GM19397 (cell line): ENCODE measurements around the gene ALDH3B1.
"Not testable (repeated sequence)": the region's sequence is repeated elsewhere in the genome, so short reads cannot be mapped to it uniquely, and the experiment has no call there.

Experiments
- ATAC-seq: cut with Tn5 transposase; IDR thresholded peaks from one replicate; pipeline ENCODE4 v1.9.1; 2021; ENCODE audit warnings: mild to moderate bottlenecking, moderate library complexity; ENCODE audit not compliant: unreplicated experiment

Gene ALDH3B1

GRCh38 chr11:68010090-68011041 is at the start of gene ALDH3B1:
TSS of gene ALDH3B1 (plus strand) at chr11:68010327. CDS start at chr11:68015298, 4,971 bp downstream.
- ATAC-seq, result no peak

GRCh38 chr11:67963217-67963616 is 46.9 kb upstream of the ALDH3B1 start:
- not testable (repeated sequence) for ATAC-seq

- ATAC-seq, result not testable (repeated sequence)
Observed at GRCh38 chr11:67963879-67964278, 46.2 kb upstream of the ALDH3B1 start.

GRCh38 chr11:67964746-67965145 is 45.4 kb upstream of the ALDH3B1 start:
- ATAC-seq, result not testable (repeated sequence)

- not testable (repeated sequence) for ATAC-seq
Observed at GRCh38 chr11:67965830-67966348, 44.2 kb upstream of the ALDH3B1 start.

- ATAC-seq, result not testable (repeated sequence)
Observed at GRCh38 chr11:67974746-67975145, 35.4 kb upstream of the ALDH3B1 start.

- not testable (repeated sequence) for ATAC-seq
Observed at GRCh38 chr11:67978766-67979418, 31.2 kb upstream of the ALDH3B1 start.

GRCh38 chr11:67981226-67981625 is 28.9 kb upstream of the ALDH3B1 start:
- ATAC-seq, result not testable (repeated sequence)

- ATAC-seq, result not testable (repeated sequence)
Observed at GRCh38 chr11:67982255-67982857, 27.8 kb upstream of the ALDH3B1 start.

GRCh38 chr11:67983951-67984350 is 26.2 kb upstream of the ALDH3B1 start:
- no peak for ATAC-seq

GRCh38 chr11:67985302-67985701 is 24.8 kb upstream of the ALDH3B1 start:
- ATAC-seq, result not testable (repeated sequence)

GRCh38 chr11:67990546-67991346 is 19.4 kb upstream of the ALDH3B1 start:
- ATAC-seq, result not testable (repeated sequence)

GRCh38 chr11:67991347-67992121 is 18.6 kb upstream of the ALDH3B1 start:
- ATAC-seq, result not testable (repeated sequence)

- not testable (repeated sequence) for ATAC-seq
Observed at GRCh38 chr11:67993821-67994220, 16.3 kb upstream of the ALDH3B1 start.

GRCh38 chr11:67994387-67994786 is 15.7 kb upstream of the ALDH3B1 start:
- not testable (repeated sequence) for ATAC-seq

GRCh38 chr11:67995129-67995528 is 15.0 kb upstream of the ALDH3B1 start:
- not testable (repeated sequence) for ATAC-seq

- ATAC-seq, result not testable (repeated sequence)
Observed at GRCh38 chr11:67995579-67995978, 14.5 kb upstream of the ALDH3B1 start.

- ATAC-seq, result no peak
Observed at GRCh38 chr11:67996051-67996450, 14.1 kb upstream of the ALDH3B1 start.
